GM19099 (cell line): ENCODE data around the gene GNAS.

Source experiments
- POLR2A ChIP-seq: IDR thresholded peaks from 3 replicates; pipeline ENCODE4 v1.6.1; 2011; ENCODE audit warnings: low read depth; ENCODE audit not compliant: insufficient read length; ENCODE audit errors: extremely low read depth

Gene GNAS

DNA sequence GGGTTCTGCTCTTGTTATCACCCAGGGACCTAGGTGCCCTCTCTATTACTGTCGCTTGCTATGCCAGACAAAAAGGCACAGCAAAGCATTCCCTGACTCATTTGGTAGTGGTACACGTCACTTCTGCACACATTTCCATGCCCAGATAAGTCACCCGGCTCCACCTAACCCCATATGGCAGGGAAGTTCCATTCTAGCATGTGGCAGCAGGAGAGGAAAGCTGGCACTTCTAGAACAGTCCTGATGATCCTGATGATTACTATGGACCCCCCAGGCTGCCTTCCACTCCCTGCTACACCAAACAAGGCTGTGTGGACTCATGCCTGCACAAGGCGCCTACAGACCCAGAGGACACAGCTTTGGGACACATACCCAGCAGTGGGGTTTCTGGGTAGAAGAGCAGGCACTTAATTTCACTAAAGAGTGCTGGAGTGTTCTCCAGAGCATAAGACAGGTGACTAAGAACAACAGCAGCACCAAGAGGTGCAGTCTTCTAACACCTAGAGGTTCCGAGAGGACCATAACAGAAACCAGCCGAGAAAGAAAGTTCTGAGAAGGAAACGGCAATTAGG is 75.1 kb downstream of the GNAS start:
- TF ChIP-seq POLR2A: no peak

DNA sequence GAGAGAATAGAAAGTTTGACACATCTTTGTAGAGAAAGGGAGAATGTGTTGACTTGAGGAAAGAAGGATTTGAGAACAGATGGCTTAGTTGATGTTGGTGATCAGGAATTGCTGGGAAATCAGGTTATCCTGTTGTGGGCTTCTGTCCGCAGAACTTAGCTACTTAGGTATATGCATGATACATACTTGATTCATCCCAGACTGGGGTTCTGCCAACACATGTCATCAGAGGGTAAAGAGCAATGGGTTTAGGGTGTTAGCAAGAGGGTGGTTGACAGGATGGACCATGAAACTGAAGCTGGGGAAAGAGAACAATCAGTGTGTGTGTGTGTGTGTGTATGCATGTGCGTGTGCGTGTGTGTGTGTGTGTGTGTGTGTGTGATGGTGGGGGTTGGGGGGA is 78.0 kb downstream of the GNAS start:
- TF ChIP-seq POLR2A: no peak

GRCh38 chr20:58932170-58932569 is 79.7 kb downstream of the GNAS start:
- no peak for TF ChIP-seq POLR2A

- TF ChIP-seq POLR2A: no peak
Observed at GRCh38 chr20:58938078-58938477, 85.6 kb downstream of the GNAS start.

GRCh38 chr20:58938541-58938940 is 86.0 kb downstream of the GNAS start:
- no peak for TF ChIP-seq POLR2A

DNA sequence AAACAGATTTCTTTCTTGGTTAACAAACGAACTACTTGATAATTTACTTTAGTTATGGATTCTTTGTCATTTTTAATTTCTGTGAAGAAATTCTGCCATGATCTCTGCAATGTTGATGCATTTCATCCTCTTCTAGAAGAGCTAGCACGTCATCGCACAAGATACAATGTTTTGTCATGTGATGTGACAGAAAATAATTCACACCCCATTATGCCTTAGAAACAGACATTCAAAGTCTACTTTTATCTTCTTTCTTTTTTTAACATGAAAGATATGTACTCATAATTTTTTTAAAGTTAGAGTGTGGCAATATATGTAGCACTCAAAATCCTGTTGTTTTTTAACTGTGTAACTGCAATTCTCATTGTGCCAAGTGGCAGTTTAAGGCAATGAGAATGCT is 89.0 kb downstream of the GNAS start:
- TF ChIP-seq POLR2A: no peak

- no peak for TF ChIP-seq POLR2A
Observed at GRCh38 chr20:58942549-58942948, 90.0 kb downstream of the GNAS start.

DNA sequence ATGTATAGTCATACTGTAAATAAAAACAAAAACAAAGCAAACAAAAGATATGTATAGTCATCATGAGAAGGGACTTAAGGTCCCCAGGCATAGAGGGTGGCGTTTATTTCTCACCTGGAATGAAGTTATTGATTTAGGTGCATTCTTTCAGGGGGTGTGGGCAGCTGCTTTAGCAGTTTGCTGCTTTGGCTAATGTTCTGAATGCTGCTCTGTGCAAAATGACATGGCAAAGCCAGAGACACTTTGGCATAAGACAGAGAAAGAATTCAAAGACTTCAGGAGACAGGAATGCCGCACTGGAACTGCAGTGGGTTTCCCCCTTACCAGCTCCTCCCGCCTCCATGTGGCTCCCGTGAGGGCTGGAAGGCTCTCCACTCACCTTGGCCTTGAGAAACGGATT is 92.1 kb downstream of the GNAS start:
- TF ChIP-seq POLR2A: no peak

DNA sequence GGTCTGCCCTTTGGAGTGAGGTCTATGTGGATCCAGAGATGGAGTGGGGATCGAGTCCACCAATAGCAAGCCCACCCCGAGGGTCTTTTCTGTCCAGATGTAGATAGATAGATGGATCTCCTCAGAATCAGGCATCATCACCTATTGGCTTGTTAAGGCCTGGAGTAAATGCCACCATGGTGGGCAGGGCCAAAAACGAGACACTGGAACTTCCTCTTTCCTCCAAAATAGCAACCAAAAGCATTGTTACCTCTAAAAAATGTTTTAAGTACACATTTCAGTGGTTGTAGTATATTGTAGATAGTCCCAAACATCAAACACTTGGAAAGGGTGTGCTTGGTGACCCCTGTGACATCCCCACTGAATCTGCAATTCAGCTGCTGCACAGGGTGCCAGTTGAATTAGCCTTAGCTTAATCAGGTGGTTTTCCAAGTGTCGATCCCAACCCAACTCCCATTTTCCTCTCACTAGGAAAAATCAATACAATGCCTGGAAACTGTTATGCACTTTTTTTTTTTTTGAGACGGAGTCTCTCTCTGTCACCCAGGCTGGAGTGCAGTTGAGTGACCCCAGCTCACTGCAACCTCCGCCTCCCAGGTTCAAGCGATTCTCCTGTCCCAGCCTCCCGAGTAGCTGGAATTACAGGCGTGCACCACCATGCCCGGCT is 93.6 kb downstream of the GNAS start:
- no peak for TF ChIP-seq POLR2A

- TF ChIP-seq POLR2A: no peak
Observed at GRCh38 chr20:58950603-58951002, 98.1 kb downstream of the GNAS start.

- no peak for TF ChIP-seq POLR2A
Observed at GRCh38 chr20:58953050-58953449, 100.5 kb downstream of the GNAS start.

- no peak for TF ChIP-seq POLR2A
Observed at GRCh38 chr20:58956078-58956477, 103.6 kb downstream of the GNAS start.

GRCh38 chr20:58959652-58960051 is 107.1 kb downstream of the GNAS start:
- TF ChIP-seq POLR2A: no peak
